ENCODE measurements around the gene GNB1L.
"Not testable (repeated sequence)": the region's sequence is repeated elsewhere in the genome, so short reads cannot be mapped to it uniquely, and the experiment has no call there.

Gene GNB1L

GRCh38 chr22:19888131-19888746, 33.6 kb upstream of the GNB1L start:
- no peak for DNase-seq

- DNase-seq: no peak
Measured at GRCh38 chr22:19887256-19887985, 32.7 kb upstream of the GNB1L start.

GRCh38 chr22:19886605-19887255, 32.1 kb upstream of the GNB1L start:
- peak; percentile 83 to 97 (median 96) for DNase-seq

GRCh38 chr22:19885841-19886592, 31.3 kb upstream of the GNB1L start:
- DNase-seq: no peak

GRCh38 chr22:19884954-19885751, 30.5 kb upstream of the GNB1L start:
- no peak for DNase-seq

- no peak for DNase-seq
Measured at GRCh38 chr22:19884161-19884953, 29.7 kb upstream of the GNB1L start.

GRCh38 chr22:19883446-19883845, 28.8 kb upstream of the GNB1L start:
- DNase-seq: not testable (repeated sequence)

GRCh38 chr22:19882446-19883381, 28.0 kb upstream of the GNB1L start:
- no peak for DNase-seq

- DNase-seq: no peak
Measured at GRCh38 chr22:19880786-19881569, 26.3 kb upstream of the GNB1L start.

- DNase-seq: no peak
Measured at GRCh38 chr22:19879992-19880785, 25.5 kb upstream of the GNB1L start.

- DNase-seq: no peak
Measured at GRCh38 chr22:19879643-19879991, 24.9 kb upstream of the GNB1L start.

GRCh38 chr22:19879246-19879570, 24.5 kb upstream of the GNB1L start:
- DNase-seq: no peak

GRCh38 chr22:19878461-19879245, 24.0 kb upstream of the GNB1L start:
- no peak for DNase-seq

- DNase-seq: no peak
Measured at GRCh38 chr22:19877626-19878339, 23.1 kb upstream of the GNB1L start.

GRCh38 chr22:19876941-19877625, 22.4 kb upstream of the GNB1L start:
- no peak for DNase-seq

- no peak for DNase-seq
Measured at GRCh38 chr22:19876314-19876940, 21.8 kb upstream of the GNB1L start.

Data from suppressor macrophage treated with lipopolysaccharide for 1 hour (primary cell).